ENCODE measurements around the gene SLC8A1. TPM values are rescaled to one million over a fixed set of nuclear protein-coding genes. Genes with fewer than 3 reads are reported as not detected.
A peak's percentile ranks its signal among the peaks of the same experiment; 100 is the strongest.

Gene SLC8A1
- total RNA-seq, 1 donor from 2014 or later, result 9.6 TPM

- Histone ChIP-seq H2AFZ (replicated peaks) (no peak overlapping the region), H3K4me2 (no peak overlapping the region), H3K27me3 (no peaks in the 10 kb centered on the region), H3K4me3 (no peak overlapping the region), H3K27ac (no peak overlapping the region), H3K4me1 (peaks cover 4% of the 10 kb centered on the region), H4K20me1 (ENCODE audit: low read depth) (no peaks in the 10 kb centered on the region), H3K9ac (no peak overlapping the region), H3K79me2 (ENCODE audit: low read depth) (no peaks in the 10 kb centered on the region), H3F3A (ENCODE audit: low read depth) (no peaks in the 10 kb centered on the region), H3K36me3 (no peaks in the 10 kb centered on the region), H3K9me3 (ENCODE audit: low read depth) (no peaks in the 10 kb centered on the region)
- DNase-seq (ENCODE audit: low spot score), result no peak
- Mint-ChIP-seq H3K27ac (no peak overlapping the region), H3K9me3 (no peaks in the 10 kb centered on the region), H3K4me1 (peaks cover 4% of the 10 kb centered on the region), H3K27me3 (ENCODE audit: insufficient read depth, low read depth) (no peaks in the 10 kb centered on the region), H3K36me3 (no peaks in the 10 kb centered on the region), H3K4me3 (no peak overlapping the region)
- TF ChIP-seq EZH2 (IDR thresholded peaks at IDR 0.05), result no peak
- no peak for TF ChIP-seq CTCF (IDR thresholded peaks at IDR 0.05)
- no peak for TF ChIP-seq EZH2phosphoT487 (IDR thresholded peaks at IDR 0.05)
Observed at GRCh38 chr2:40189881-40190280, 262.0 kb downstream of the SLC8A1 start.

GRCh38 chr2:40187054-40187453 is 264.8 kb downstream of the SLC8A1 start:
- peaks cover 4% of the 10 kb centered on the region for H3K4me1 Mint-ChIP-seq
- H3K27me3 Mint-ChIP-seq (ENCODE audit: insufficient read depth, low read depth), result peaks cover 2% of the 10 kb centered on the region
- Histone ChIP-seq H3K9me3 (ENCODE audit: low read depth) (no peaks in the 10 kb centered on the region), H3K4me3 (no peak overlapping the region), H3K4me2 (no peak overlapping the region), H3F3A (ENCODE audit: low read depth) (no peaks in the 10 kb centered on the region), H3K9ac (no peak overlapping the region), H3K27me3 (no peaks in the 10 kb centered on the region), H3K36me3 (no peaks in the 10 kb centered on the region), H3K4me1 (peaks cover 4% of the 10 kb centered on the region), H2AFZ (replicated peaks) (peak overlapping the region; percentile 22), H4K20me1 (ENCODE audit: low read depth) (no peaks in the 10 kb centered on the region), H3K27ac (no peak overlapping the region), H3K79me2 (ENCODE audit: low read depth) (no peaks in the 10 kb centered on the region)
- no peaks in the 10 kb centered on the region for H3K36me3 Mint-ChIP-seq
- TF ChIP-seq CTCF (IDR thresholded peaks at IDR 0.05), result no peak
- no peak for TF ChIP-seq EZH2 (IDR thresholded peaks at IDR 0.05)
- TF ChIP-seq EZH2phosphoT487 (IDR thresholded peaks at IDR 0.05), result no peak
- H3K27ac Mint-ChIP-seq, result no peak overlapping the region
- DNase-seq (ENCODE audit: low spot score), result peak; percentile 2
- H3K9me3 Mint-ChIP-seq, result no peaks in the 10 kb centered on the region
- H3K4me3 Mint-ChIP-seq, result no peak overlapping the region

GRCh38 chr2:40184551-40184950 is 267.3 kb downstream of the SLC8A1 start:
- H4K20me1 ChIP-seq (ENCODE audit: low read depth), result no peaks in the 10 kb centered on the region
- Mint-ChIP-seq H3K36me3 (no peaks in the 10 kb centered on the region), H3K27ac (no peak overlapping the region), H3K9me3 (no peaks in the 10 kb centered on the region), H3K27me3 (ENCODE audit: insufficient read depth, low read depth) (peaks cover 2% of the 10 kb centered on the region), H3K4me3 (no peak overlapping the region), H3K4me1 (peaks cover 4% of the 10 kb centered on the region)
- peaks cover 4% of the 10 kb centered on the region for H3K4me1 ChIP-seq
- no peak overlapping the region for H2AFZ ChIP-seq (replicated peaks)
- no peaks in the 10 kb centered on the region for H3K79me2 ChIP-seq (ENCODE audit: low read depth)
- no peak overlapping the region for H3K9ac ChIP-seq
- no peak overlapping the region for H3K4me2 ChIP-seq
- H3K27ac ChIP-seq, result no peak overlapping the region
- no peaks in the 10 kb centered on the region for H3F3A ChIP-seq (ENCODE audit: low read depth)
- DNase-seq (ENCODE audit: low spot score), result no peak
- H3K36me3 ChIP-seq, result no peaks in the 10 kb centered on the region
- H3K4me3 ChIP-seq, result no peak overlapping the region
- TF ChIP-seq CTCF (IDR thresholded peaks at IDR 0.05), result no peak
- TF ChIP-seq EZH2phosphoT487 (IDR thresholded peaks at IDR 0.05), result no peak
- TF ChIP-seq EZH2 (IDR thresholded peaks at IDR 0.05), result no peak
- H3K27me3 ChIP-seq, result no peaks in the 10 kb centered on the region
- no peaks in the 10 kb centered on the region for H3K9me3 ChIP-seq (ENCODE audit: low read depth)

Measured in neural progenitor cell (in vitro differentiated cells).